CD14-positive monocyte (primary cell): Measurements from ENCODE around the gene CCL15. TPM values are rescaled to one million over a fixed set of nuclear protein-coding genes. Genes with fewer than 3 reads are reported as not detected.
"Not testable (repeated sequence)": the region's sequence is repeated elsewhere in the genome, so short reads cannot be mapped to it uniquely, and the experiment has no call there.

Source experiments
- DNase-seq, 3 donors: peaks; one replicate each; pipeline ENCODE4 v3.0.0-alpha.2; 2011 to 2022
- H2AFZ ChIP-seq: 2 replicates; pipeline ENCODE4 v1.6.0; 2012; ENCODE audit warnings: mild to moderate bottlenecking, low read depth, low read length, inconsistent platforms; ENCODE audit not compliant: insufficient read depth, poor library complexity, severe bottlenecking
- H3K27ac ChIP-seq, 2 donors: 1 replicate in 1 of 2; 2 replicates in 1 of 2; pipeline ENCODE4 v1.5.1; 2012 to 2013; ENCODE audit warnings: low read length in 2 of 2, control low read depth in 1 of 2, inconsistent platforms in 1 of 2, low read depth in 1 of 2, mild to moderate bottlenecking in 1 of 2
- H3K27me3 ChIP-seq, 2 donors: one replicate each; pipeline versions ENCODE4 v1.6.0 to v1.6.1; 2011 to 2013; ENCODE audit warnings: low read length in 2 of 2; ENCODE audit not compliant: control insufficient read depth in 2 of 2, insufficient read depth in 2 of 2
- H3K36me3 ChIP-seq, 2 donors: replicated peaks in 1 of 2; 1 replicate in 1 of 2; 2 replicates in 1 of 2; pipeline versions ENCODE4 v1.5.1 to v1.6.1; 2012 to 2013; ENCODE audit warnings: low read length in 2 of 2, control low read depth in 1 of 2, inconsistent platforms in 1 of 2, mild to moderate bottlenecking in 1 of 2; ENCODE audit not compliant: insufficient read depth in 2 of 2, control insufficient read depth in 1 of 2
- H3K4me1 ChIP-seq, 2 donors: 1 replicate in 1 of 2; 2 replicates in 1 of 2; pipeline versions ENCODE4 v1.5.1 to v1.6.1; 2012 to 2013; ENCODE audit warnings: low read length in 2 of 2, control low read depth in 1 of 2, inconsistent platforms in 1 of 2, mild to moderate bottlenecking in 1 of 2, moderate library complexity in 1 of 2; ENCODE audit not compliant: insufficient read depth in 2 of 2, control insufficient read depth in 1 of 2
- H3K4me2 ChIP-seq: replicated peaks from 2 replicates; pipeline ENCODE3; 2012; ENCODE audit warnings: low read length, moderate library complexity, mild to moderate bottlenecking; ENCODE audit not compliant: poor library complexity, severe bottlenecking; ENCODE audit errors: extremely low read depth
- H3K4me3 ChIP-seq, 3 experiments: fragments of 200-600 bp in 1 of 3; sonication (generic) in 1 of 3; replicated peaks in 1 of 3; 1 replicate in 2 of 3; 2 replicates in 1 of 3; pipeline ENCODE4 v1.5.1; 2011 to 2013; ENCODE audit warnings: low read length in 3 of 3, mild to moderate bottlenecking in 3 of 3, control low read depth in 2 of 3, low read depth in 2 of 3, inconsistent platforms in 1 of 3, moderate library complexity in 1 of 3
- H3K79me2 ChIP-seq: 2 replicates; pipeline ENCODE4 v1.6.0; 2012; ENCODE audit warnings: mild to moderate bottlenecking, control low read depth, inconsistent platforms, low read length, moderate library complexity; ENCODE audit not compliant: insufficient read depth
- H3K9ac ChIP-seq: 2 replicates; pipeline ENCODE4 v1.6.0; 2017; ENCODE audit warnings: low read length, mild to moderate bottlenecking; ENCODE audit not compliant: insufficient read depth, poor library complexity, severe bottlenecking
- H3K9me3 ChIP-seq, 2 donors: replicated peaks in 1 of 2; 1 replicate in 1 of 2; 2 replicates in 1 of 2; pipeline versions ENCODE4 v1.5.1 to v1.6.1; 2012 to 2013; ENCODE audit warnings: low read length in 2 of 2, control low read depth in 1 of 2; ENCODE audit not compliant: control insufficient read depth in 1 of 2, insufficient read depth in 1 of 2
- H4K20me1 ChIP-seq: 2 replicates; pipeline ENCODE4 v1.6.0; 2012; ENCODE audit warnings: mild to moderate bottlenecking, low read length, control low read depth, moderate library complexity; ENCODE audit not compliant: insufficient read depth
- H3K27ac Mint-ChIP-seq, 7 donors: one replicate each; pipeline ENCODE4 v1.8.0; 2020; ENCODE audit warnings: mild to moderate bottlenecking in 7 of 7, mixed read lengths in 7 of 7, moderate library complexity in 6 of 7, inconsistent platforms in 2 of 7
- H3K27me3 Mint-ChIP-seq, 3 donors: one replicate each; pipeline ENCODE4 v1.8.0; 2021 to 2022; ENCODE audit warnings: low read depth in 3 of 3, mild to moderate bottlenecking in 3 of 3, mixed read lengths in 3 of 3, moderate library complexity in 3 of 3, inconsistent platforms in 1 of 3
- H3K36me3 Mint-ChIP-seq, 2 donors: one replicate each; pipeline ENCODE4 v1.8.0; 2020; ENCODE audit warnings: mixed read lengths in 2 of 2, inconsistent platforms in 1 of 2, mild to moderate bottlenecking in 1 of 2
- H3K4me1 Mint-ChIP-seq: one replicate; pipeline ENCODE4 v1.8.0; 2020; ENCODE audit warnings: mild to moderate bottlenecking, mixed read lengths
- H3K4me3 Mint-ChIP-seq, 2 donors: one replicate each; pipeline ENCODE4 v1.8.0; 2020; ENCODE audit warnings: mild to moderate bottlenecking in 2 of 2, mixed read lengths in 2 of 2, moderate library complexity in 1 of 2
- H3K9me3 Mint-ChIP-seq, 7 donors: one replicate each; pipeline ENCODE4 v1.8.0; 2020 to 2022; ENCODE audit warnings: mixed read lengths in 7 of 7, mild to moderate bottlenecking in 6 of 7, moderate library complexity in 6 of 7, inconsistent platforms in 2 of 7
- CTCF ChIP-seq: fragments of 200-600 bp; IDR thresholded peaks from one replicate; pipeline ENCODE4 v1.8.0; 2022; ENCODE audit warnings: antibody characterized with exemption, mild to moderate bottlenecking
- WGBS: methylation state at CpG from one replicate; pipeline ENCODE4 v1.1.5; 2013; ENCODE audit warnings: missing lambda C conversion rate; ENCODE audit not compliant: insufficient coverage; 5-methylcytosine and 5-hydroxymethylcytosine counted together
- intact Hi-C, 2 donors: fragments of 100-400 bp; cut with micrococcal nuclease; formaldehyde crosslinking; loops; one replicate each; pipeline versions ENCODE4 v1.15.0 to v1.15.1; 2023
- polyA plus RNA-seq, 3 donors: library from polyadenylated mRNA; depleted of rRNA in 1 of 3; unstranded in 2 of 3; stranded (reverse) in 1 of 3; fragments of 300-500 nt in 2 of 3; fragments of >200 nt in 1 of 3; fragmentation: Illumina TruSeq in 2 of 3; gene quantifications; 1 replicate in 2 of 3; 2 replicates in 1 of 3; pipeline ENCODE4 v1.2.3, GENCODE V29; 2012 to 2021

The CCL15 gene
- polyA plus RNA-seq, 3 donors = not detected

- Histone ChIP-seq H3K9me3 (peaks cover 0 to 10% of the 10 kb centered on the region in 2 donors), H3K9ac (no peak overlapping the region), H3K4me2 (no peak overlapping the region), H4K20me1 (no peaks in the 10 kb centered on the region), H3K4me3 (no peak overlapping the region), H3K4me1 (peaks cover 20 to 23% of the 10 kb centered on the region in 2 donors), H3K27ac (no peak overlapping the region), H3K36me3 (no peaks in the 10 kb centered on the region), H3K27me3 (no peaks in the 10 kb centered on the region), H3K79me2 (no peaks in the 10 kb centered on the region), H2AFZ (no peak overlapping the region)
- H3K4me3 Mint-ChIP-seq = no peak overlapping the region
- peaks cover 8 to 20% of the 10 kb centered on the region in 2 donors for H3K36me3 Mint-ChIP-seq
- H3K27me3 Mint-ChIP-seq = no peaks in the 10 kb centered on the region
- TF ChIP-seq CTCF = no peak
- peaks cover 0 to 17% (median 8%) of the 10 kb centered on the region in 7 donors for H3K9me3 Mint-ChIP-seq
- intact Hi-C loops = loop anchor here in 1 of 2 donors (10.0 kb wide), 1 partner anchor 58 kb away; no protein-coding TSS in a partner anchor
- WGBS = no CpG with 5 or more reads among the region's 2 CpGs
- no peak for DNase-seq
- no peak overlapping the region for H3K27ac Mint-ChIP-seq
- peaks cover 23% of the 10 kb centered on the region for H3K4me1 Mint-ChIP-seq
Observed at GRCh38 chr17:36016555-36016954, 15.2 kb upstream of the CCL15 start.

DNA sequence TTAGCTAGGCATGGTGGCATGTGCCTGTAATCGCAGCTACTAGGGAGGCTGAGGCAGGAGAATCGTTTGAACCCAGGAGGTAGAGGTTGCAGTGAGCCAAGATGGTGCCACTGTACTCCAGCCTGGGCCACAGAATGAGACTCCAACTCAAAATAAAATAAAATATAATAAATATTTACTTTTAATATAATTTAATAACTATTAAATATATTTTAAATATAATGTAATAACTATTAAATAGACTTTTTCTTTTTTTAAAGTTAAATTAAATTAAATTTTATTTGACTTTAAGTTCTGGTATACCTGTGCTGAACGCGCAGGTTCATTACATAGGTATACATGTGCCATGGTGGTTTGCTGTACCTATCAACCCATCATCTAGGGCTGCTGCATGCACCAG is 14.5 kb upstream of the CCL15 start:
- Mint-ChIP-seq H3K36me3 (peaks cover 8 to 20% of the 10 kb centered on the region in 2 donors), H3K4me1 (peaks cover 28% of the 10 kb centered on the region), H3K9me3 (peaks cover 2 to 20% (median 8%) of the 10 kb centered on the region in 7 donors), H3K27ac (peak overlapping the region in 1 of 7 donors; percentile 8)
- H3K27me3 ChIP-seq, H3K9ac ChIP-seq, H2AFZ ChIP-seq, H3K4me3 ChIP-seq, H3K4me3 Mint-ChIP-seq, H3K27ac ChIP-seq, H4K20me1 ChIP-seq, DNase-seq, H3K79me2 ChIP-seq, H3K27me3 Mint-ChIP-seq, H3K4me2 ChIP-seq, H3K36me3 ChIP-seq: not testable (repeated sequence)
- intact Hi-C loops = loop anchor here in 1 of 2 donors (10.0 kb wide), 1 partner anchor 59 kb away; no protein-coding TSS in a partner anchor
- H3K9me3 ChIP-seq = peaks cover 0 to 10% of the 10 kb centered on the region in 2 donors
- WGBS = no CpG with 5 or more reads among the region's 4 CpGs
- peaks cover 20 to 23% of the 10 kb centered on the region in 2 donors for H3K4me1 ChIP-seq
